Hematopoietic multipotent progenitor cell treated with erythropoietin and hydrocortisone succinate and interleukin-3 and kit ligand, for 17 days (in vitro differentiated cells): ENCODE data around the gene SYNM.

Experiments used
- DNase-seq: peaks from one replicate; pipeline ENCODE4 v3.0.0-alpha.2; 2015; ENCODE audit warnings: low spot score

Gene SYNM

GRCh38 chr15:99143242-99143641 is 38.4 kb downstream of the SYNM start:
- DNase-seq = no peak

DNA sequence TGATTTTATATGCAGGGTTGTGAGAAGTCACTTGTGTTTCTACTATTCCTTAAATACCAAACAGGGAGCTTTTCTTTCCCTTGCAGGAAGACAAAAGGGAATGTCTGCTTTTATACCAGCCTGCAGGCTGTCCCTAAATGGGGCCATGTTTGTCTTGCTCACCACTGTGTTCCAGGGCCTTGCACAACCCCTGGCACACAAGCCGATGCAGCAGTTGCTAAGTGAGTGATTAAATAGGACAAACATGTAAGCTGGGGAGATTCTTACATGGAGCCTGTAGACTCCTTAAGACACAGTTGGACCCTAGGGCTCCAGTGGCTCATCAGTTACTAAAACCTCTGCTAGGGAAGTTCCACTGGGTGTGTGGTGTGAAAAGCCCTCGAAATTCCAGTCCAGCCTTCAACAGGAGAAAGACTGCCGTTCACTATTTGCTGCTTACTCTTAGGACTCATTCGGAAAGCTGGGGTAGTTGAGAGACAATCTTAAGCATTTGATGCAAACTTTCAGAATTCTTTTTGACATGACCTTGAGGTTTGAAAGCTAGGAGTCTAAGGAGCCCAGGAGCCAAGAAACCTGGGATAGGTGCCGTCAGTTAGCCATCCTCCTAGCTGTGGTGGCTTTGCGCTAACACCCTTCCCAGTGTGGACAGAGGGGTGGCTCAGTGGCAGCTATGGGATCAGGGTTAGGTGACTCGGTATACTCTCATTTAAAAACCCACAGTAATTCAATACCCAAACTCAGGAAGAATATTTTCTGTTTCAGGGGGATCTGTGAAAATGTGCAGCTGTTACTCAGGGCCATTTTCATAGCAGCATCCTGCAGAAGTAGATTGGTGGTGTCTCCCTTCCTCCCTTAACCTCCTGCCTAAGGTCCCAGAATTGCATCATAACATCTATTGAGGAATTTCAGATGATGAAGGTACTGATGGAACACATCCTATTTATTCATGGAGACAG is 39.1 kb downstream of the SYNM start:
- DNase-seq = no peak

DNA sequence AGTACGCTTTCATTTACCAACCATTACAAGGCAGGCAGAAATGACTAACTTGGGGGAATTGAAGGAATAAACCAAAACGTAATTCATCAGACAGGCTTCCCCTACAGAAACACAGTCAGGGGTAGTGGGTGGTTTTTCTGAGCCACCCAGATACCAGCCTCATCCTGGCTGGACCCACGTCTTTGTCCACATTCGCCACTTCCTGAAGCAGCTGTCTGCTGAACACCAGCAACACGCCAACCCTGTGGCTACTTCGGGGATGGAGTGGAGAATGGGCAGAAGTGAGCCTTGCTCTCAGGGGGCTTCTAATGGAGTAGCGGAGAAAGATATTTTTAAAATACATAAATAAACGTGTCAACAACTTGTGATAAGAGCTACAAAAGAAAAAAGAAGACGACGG is 40.1 kb downstream of the SYNM start:
- no peak for DNase-seq

GRCh38 chr15:99145778-99146177 is 40.9 kb downstream of the SYNM start:
- DNase-seq = no peak

GRCh38 chr15:99146661-99147060 is 41.8 kb downstream of the SYNM start:
- DNase-seq = no peak

- no peak for DNase-seq
Observed at GRCh38 chr15:99148851-99149276, 44.0 kb downstream of the SYNM start.

- no peak for DNase-seq
Observed at GRCh38 chr15:99149366-99149765, 44.5 kb downstream of the SYNM start.

DNA sequence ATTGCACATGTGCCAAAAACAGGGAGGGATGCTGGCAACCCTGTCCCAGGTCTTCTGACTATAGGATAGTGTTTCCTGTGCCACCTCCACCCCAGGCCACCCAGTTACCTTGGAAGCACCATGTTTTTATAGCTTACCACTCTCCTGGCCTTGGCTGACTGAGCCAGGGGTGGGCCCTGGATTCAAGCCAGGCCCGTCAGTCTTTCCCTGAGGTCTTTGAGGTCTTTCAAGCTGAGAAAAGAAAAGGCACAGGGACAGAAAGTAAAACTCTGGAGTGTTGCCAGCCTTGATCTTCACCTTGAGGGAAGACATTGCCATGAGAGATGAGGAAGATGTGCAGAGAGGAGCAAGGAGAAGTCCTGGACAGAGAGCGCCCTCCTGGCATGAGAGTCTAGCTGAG is 46.3 kb downstream of the SYNM start:
- DNase-seq = no peak

GRCh38 chr15:99153026-99153535 is 48.2 kb downstream of the SYNM start:
- DNase-seq = no peak

DNA sequence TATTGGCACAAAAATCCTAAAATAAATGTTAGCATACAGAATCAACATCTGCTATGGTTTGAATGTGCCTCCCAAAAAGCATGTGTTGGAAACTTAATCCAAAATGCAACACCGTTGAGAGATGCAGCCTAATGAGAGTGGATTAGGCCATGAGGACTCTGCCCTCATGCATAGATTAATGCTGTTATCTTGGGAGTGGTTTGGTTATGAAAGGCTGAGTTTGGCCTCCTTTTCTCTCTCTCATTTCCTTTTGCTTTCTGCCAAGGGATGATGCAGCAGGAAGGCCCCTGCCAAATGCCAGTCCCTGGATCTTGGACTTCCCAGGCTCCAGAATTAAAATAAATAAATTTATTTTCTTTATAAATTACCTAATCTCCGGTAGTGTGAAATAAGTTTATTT is 49.4 kb downstream of the SYNM start:
- no peak for DNase-seq

DNA sequence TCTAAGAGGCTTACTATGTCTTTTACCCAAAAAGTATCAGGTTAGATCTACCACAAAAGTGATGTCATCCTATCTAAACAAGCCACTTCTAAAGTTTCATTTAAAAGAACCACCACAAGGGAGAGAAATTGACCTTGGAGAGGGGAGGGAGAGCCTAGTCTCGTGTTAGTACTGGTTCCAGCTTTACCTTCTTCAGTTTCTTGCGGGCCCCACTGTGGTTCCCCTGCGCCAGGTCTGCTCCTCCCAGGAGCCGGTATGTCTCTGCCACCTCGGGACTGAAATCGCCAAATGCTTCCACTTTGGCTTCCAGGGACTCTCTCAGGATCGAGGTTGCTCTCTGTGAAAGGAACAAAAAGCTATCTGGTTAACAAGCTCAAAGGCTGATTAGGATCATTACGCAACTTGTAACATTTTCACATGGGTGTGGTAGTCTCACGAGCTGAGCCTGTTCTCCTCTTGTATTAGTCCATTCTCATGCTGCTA is 51.1 kb downstream of the SYNM start:
- DNase-seq = no peak

- DNase-seq = no peak
Observed at GRCh38 chr15:99157456-99157855, 52.6 kb downstream of the SYNM start.

DNA sequence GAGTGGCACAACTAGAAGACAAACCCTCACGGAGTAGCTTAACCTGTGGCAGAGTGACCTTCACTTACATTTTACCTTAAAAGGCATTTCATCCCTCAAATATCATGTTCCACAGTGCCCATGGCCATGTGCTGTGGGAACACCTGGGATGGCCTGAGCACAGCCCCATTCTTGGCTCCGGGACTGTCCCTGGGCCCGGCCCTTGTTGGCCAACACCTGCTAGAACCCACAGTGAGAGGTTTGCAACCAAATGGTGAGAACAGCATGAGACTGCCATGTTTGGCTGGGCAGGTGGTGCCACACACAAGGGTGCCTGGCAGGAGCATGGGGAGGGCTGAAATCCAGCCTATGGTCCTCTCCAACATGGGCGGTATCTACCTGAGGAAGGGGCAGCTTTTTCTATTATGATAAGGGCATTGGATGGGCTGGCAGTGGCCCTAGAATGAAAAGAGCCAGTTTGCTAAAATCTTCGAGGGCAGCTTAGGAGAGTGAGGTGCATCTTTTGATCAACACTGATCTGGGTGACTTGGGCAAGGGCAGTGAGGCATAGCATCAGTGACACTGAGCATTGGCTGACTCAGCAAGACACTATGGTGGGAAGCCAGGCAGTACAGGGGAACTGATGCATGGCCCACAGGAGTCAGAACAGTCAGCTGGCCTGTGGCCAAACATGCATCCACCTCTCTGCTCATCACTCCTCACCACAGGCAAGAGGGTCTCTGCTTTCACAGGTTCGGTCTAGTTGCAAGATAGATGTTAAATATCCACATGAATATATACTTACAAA is 53.9 kb downstream of the SYNM start:
- no peak for DNase-seq

- no peak for DNase-seq
Observed at GRCh38 chr15:99163271-99164062, 58.6 kb downstream of the SYNM start.

DNA sequence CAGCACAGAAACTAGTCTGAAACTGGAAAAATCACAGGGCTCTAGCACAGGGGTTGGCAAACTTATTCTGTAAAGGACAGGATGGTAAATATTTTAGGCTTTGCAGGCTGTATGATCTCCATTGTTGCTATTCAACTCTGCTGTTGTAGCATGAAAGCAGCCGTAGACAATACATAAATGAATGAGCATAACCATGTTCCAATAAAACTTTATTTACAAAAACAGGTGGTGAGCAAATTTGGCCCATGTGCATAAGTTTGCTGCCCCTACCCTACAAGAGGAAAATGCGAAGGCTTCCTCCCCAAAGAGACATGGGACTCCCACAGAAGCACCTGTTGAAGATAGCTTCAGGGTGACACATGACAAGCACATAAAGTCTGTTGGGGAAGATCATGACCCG is 59.2 kb downstream of the SYNM start:
- no peak for DNase-seq

DNA sequence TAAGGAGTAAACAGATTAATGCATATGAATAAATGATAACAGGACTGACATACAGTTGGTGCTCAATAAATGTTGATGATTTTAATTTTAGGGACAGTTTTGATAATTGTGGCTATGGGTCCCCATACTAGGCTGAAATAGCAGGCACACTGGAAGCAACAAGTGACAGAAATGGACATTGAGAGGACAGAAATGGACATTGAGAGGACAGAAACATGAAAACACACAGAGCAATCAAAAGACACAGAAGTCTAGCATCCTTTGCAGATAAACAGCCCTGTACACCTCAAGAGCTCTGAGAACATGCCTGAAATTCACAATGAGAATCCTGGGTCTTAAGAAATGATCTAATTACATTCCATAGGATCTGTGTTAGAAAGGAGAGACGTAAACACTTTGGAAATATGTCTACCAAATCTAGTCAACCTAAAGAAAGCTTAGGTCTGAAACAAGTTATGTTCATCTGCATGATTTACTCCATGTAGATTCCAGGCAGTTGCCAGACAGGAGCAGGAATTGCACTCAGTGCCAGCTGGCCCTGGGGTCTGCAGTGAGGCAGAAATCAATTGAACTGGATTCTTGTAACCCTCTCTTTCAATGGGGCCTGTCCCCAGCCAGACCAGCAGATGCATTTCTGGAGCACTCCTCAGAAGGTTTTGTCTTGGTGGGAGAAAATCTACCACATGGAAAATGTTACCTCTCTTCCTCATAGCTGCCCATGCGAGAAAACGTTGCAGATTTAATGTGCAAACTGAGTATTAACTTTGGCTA is 60.3 kb downstream of the SYNM start:
- no peak for DNase-seq

DNA sequence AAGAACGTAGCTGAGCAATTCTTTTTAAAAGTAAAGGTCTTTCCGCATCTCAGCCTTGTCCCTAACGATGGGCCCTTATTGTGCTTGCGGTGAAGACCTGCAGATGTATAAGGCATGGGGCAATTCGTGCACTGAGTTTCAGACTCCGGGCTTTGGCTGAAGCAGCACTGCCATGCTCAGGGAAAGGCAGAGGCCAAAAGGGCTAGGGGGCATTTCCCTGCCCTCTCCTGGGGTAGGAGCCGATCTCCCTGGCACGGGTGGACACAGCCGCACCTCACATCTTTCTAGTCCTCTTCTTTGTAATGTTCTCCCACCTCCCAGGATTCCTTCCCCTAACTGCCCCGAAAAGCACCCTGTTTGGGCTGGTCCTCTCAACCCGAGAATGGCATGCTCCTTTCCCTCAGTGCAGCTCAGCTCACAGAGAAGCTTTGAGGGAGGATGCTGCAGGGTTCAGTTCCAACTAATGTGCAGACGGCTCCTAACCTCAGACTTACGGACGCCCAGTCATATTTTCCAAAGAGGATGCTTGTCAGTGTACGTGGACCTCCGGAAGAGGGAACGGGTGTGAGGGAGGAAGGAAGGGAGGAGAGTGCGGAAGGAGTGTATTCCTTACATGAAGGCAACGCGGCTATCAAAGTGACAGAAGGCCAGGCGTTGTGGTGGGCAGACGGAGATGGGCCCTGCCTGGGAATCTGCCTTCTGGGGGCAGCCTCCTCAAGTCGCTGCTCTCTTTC is 61.2 kb downstream of the SYNM start:
- no peak for DNase-seq

DNA sequence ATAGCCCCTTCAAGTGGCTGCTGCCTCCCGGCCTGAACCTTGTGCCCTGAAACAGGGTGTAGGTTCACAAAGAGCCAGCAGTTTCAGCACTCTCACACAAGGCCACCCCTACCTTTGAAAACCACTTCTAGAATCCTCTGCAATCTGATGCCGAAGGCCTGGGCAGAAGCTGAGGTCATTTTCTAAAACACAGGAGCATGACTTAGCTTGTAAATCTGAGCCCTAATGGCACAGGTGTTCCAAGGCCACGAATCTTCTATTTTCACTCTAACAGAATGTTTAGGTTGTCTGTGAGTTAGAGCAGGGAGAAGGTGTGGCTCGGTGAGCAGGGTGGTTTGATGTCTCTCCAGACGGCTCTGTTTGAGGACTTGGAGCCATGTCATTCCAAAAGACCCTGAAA is 62.3 kb downstream of the SYNM start:
- no peak for DNase-seq

- no peak for DNase-seq
Observed at GRCh38 chr15:99167640-99168039, 62.8 kb downstream of the SYNM start.
